ENCODE data around the gene CRB2.

The CRB2 gene

GRCh38 chr9:123345567-123345955, 10.4 kb upstream of the CRB2 start:
- TF ChIP-seq OSR1 (CRISPR knock-in tag; IDR thresholded peaks at IDR 0.05) (no peak), ZNF70 (CRISPR knock-in tag; IDR thresholded peaks at IDR 0.05) (no peak), ZNF8 (CRISPR knock-in tag; IDR thresholded peaks at IDR 0.05) (no peak), ESRRG (CRISPR knock-in tag; IDR thresholded peaks at IDR 0.05) (no peak), TCF4 (CRISPR knock-in tag; IDR thresholded peaks at IDR 0.05; ENCODE audit: borderline replicate concordance) (no peak), CREB5 (CRISPR knock-in tag; IDR thresholded peaks at IDR 0.05; ENCODE audit: low read depth) (no peak), ZFP3 (CRISPR knock-in tag; IDR thresholded peaks at IDR 0.05) (no peak)
- TF ChIP-seq, protein P1, sequence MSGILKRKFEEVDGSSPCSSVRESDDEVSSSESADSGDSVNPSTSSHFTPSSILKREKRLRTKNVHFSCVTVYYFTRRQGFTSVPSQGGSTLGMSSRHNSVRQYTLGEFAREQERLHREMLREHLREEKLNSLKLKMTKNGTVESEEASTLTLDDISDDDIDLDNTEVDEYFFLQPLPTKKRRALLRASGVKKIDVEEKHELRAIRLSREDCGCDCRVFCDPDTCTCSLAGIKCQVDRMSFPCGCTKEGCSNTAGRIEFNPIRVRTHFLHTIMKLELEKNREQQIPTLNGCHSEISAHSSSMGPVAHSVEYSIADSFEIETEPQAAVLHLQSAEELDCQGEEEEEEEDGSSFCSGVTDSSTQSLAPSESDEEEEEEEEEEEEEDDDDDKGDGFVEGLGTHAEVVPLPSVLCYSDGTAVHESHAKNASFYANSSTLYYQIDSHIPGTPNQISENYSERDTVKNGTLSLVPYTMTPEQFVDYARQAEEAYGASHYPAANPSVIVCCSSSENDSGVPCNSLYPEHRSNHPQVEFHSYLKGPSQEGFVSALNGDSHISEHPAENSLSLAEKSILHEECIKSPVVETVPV (CRISPR knock-in tag; IDR thresholded peaks at IDR 0.05) = no peak
- no peak for ATAC-seq

- no peak for TF ChIP-seq BACH2 (CRISPR knock-in tag; IDR thresholded peaks at IDR 0.05; ENCODE audit: borderline replicate concordance)
- TF ChIP-seq CSDC2 (CRISPR knock-in tag; IDR thresholded peaks at IDR 0.05) = no peak
- no peak for TF ChIP-seq SNAI2 (CRISPR knock-in tag; IDR thresholded peaks at IDR 0.05)
- TF ChIP-seq ZFP3 (CRISPR knock-in tag; IDR thresholded peaks at IDR 0.05) = no peak
- no peak for TF ChIP-seq TOX (CRISPR knock-in tag; IDR thresholded peaks at IDR 0.05; ENCODE audit: borderline replicate concordance)
- TF ChIP-seq ZNF565 (CRISPR knock-in tag; conservative IDR thresholded peaks at IDR 0.05; ENCODE audit: low read depth) = no peak
- TF ChIP-seq ESRRG (CRISPR knock-in tag; IDR thresholded peaks at IDR 0.05) = no peak
- TF ChIP-seq, protein P2, sequence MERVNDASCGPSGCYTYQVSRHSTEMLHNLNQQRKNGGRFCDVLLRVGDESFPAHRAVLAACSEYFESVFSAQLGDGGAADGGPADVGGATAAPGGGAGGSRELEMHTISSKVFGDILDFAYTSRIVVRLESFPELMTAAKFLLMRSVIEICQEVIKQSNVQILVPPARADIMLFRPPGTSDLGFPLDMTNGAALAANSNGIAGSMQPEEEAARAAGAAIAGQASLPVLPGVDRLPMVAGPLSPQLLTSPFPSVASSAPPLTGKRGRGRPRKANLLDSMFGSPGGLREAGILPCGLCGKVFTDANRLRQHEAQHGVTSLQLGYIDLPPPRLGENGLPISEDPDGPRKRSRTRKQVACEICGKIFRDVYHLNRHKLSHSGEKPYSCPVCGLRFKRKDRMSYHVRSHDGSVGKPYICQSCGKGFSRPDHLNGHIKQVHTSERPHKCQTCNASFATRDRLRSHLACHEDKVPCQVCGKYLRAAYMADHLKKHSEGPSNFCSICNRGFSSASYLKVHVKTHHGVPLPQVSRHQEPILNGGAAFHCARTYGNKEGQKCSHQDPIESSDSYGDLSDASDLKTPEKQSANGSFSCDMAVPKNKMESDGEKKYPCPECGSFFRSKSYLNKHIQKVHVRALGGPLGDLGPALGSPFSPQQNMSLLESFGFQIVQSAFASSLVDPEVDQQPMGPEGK (CRISPR knock-in tag; IDR thresholded peaks at IDR 0.05; ENCODE audit: borderline replicate concordance) = no peak
- TF ChIP-seq, protein P3, sequence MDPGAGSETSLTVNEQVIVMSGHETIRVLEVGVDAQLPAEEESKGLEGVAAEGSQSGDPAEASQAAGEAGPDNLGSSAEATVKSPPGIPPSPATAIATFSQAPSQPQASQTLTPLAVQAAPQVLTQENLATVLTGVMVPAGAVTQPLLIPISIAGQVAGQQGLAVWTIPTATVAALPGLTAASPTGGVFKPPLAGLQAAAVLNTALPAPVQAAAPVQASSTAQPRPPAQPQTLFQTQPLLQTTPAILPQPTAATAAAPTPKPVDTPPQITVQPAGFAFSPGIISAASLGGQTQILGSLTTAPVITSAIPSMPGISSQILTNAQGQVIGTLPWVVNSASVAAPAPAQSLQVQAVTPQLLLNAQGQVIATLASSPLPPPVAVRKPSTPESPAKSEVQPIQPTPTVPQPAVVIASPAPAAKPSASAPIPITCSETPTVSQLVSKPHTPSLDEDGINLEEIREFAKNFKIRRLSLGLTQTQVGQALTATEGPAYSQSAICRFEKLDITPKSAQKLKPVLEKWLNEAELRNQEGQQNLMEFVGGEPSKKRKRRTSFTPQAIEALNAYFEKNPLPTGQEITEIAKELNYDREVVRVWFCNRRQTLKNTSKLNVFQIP (CRISPR knock-in tag; IDR thresholded peaks at IDR 0.05; ENCODE audit: borderline replicate concordance, low read depth) = no peak
- TF ChIP-seq, protein P1 (CRISPR knock-in tag; IDR thresholded peaks at IDR 0.05) = no peak
- TF ChIP-seq ZC3H10 (CRISPR knock-in tag; IDR thresholded peaks at IDR 0.05) = no peak
- no peak for TF ChIP-seq CREB5 (CRISPR knock-in tag; IDR thresholded peaks at IDR 0.05; ENCODE audit: low read depth)
- no peak for TF ChIP-seq ARNTL (CRISPR knock-in tag; IDR thresholded peaks at IDR 0.05; ENCODE audit: borderline replicate concordance, low read depth)
- TF ChIP-seq OSR1 (CRISPR knock-in tag; IDR thresholded peaks at IDR 0.05) = no peak
- TF ChIP-seq PPARA (CRISPR knock-in tag; IDR thresholded peaks at IDR 0.05; ENCODE audit: borderline replicate concordance) = no peak
- TF ChIP-seq ZFP30 (CRISPR knock-in tag; IDR thresholded peaks at IDR 0.05) = no peak
- no peak for TF ChIP-seq TCF4 (CRISPR knock-in tag; IDR thresholded peaks at IDR 0.05; ENCODE audit: borderline replicate concordance)
- TF ChIP-seq ZNF70 (CRISPR knock-in tag; IDR thresholded peaks at IDR 0.05) = no peak
- TF ChIP-seq ISL1 (CRISPR knock-in tag; IDR thresholded peaks at IDR 0.05) = no peak
- no peak for TF ChIP-seq RARB (CRISPR knock-in tag; IDR thresholded peaks at IDR 0.05)
- no peak for ATAC-seq
Measured at GRCh38 chr9:123346026-123346425, 10.0 kb upstream of the CRB2 start.

DNA sequence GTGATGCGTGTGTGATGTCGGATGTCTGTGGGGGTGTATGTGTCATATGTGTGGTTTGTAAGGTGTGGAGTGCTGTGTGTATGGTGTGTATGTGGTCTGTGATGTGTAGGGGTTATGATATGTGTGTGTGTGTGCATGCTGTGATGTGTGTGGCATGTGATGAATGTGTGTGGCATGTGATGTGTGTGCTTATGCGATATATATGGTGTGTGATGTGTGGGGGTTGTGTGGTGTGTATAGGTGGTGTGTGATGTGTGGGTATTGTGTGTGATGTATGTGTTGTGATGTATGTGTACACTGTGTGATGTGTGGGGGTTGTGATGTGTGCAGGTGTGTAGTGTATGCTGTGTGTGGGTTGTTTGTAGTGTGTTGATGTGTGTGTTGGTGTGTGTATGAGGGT, 9.2 kb upstream of the CRB2 start:
- ATAC-seq = no peak
- no peak for TF ChIP-seq TOX (CRISPR knock-in tag; IDR thresholded peaks at IDR 0.05; ENCODE audit: borderline replicate concordance)
- TF ChIP-seq, protein P2 (CRISPR knock-in tag; IDR thresholded peaks at IDR 0.05; ENCODE audit: borderline replicate concordance) = no peak
- no peak for TF ChIP-seq ARNTL (CRISPR knock-in tag; IDR thresholded peaks at IDR 0.05; ENCODE audit: borderline replicate concordance, low read depth)
- no peak for TF ChIP-seq ZNF70 (CRISPR knock-in tag; IDR thresholded peaks at IDR 0.05)
- TF ChIP-seq OSR1 (CRISPR knock-in tag; IDR thresholded peaks at IDR 0.05) = no peak
- TF ChIP-seq ZFP3 (CRISPR knock-in tag; IDR thresholded peaks at IDR 0.05) = no peak
- TF ChIP-seq, protein P1 (CRISPR knock-in tag; IDR thresholded peaks at IDR 0.05) = no peak
- TF ChIP-seq, protein P3 (CRISPR knock-in tag; IDR thresholded peaks at IDR 0.05; ENCODE audit: borderline replicate concordance, low read depth) = no peak
- no peak for TF ChIP-seq TCF4 (CRISPR knock-in tag; IDR thresholded peaks at IDR 0.05; ENCODE audit: borderline replicate concordance)
- TF ChIP-seq RARB (CRISPR knock-in tag; IDR thresholded peaks at IDR 0.05) = no peak
- TF ChIP-seq SNAI2 (CRISPR knock-in tag; IDR thresholded peaks at IDR 0.05) = no peak
